NB4 (cell line): ENCODE measurements around the gene NEK1.

ENCODE experiments used
- MYC ChIP-seq: IDR thresholded peaks from 2 replicates; pipeline ENCODE4 v1.6.1; 2011; ENCODE audit warnings: low read depth, low read length
- POLR2A ChIP-seq: IDR thresholded peaks from 2 replicates; pipeline ENCODE4 v1.6.1; 2011; ENCODE audit warnings: mild to moderate bottlenecking; ENCODE audit not compliant: insufficient read length; ENCODE audit errors: extremely low read depth
- TF ChIP-seq, protein P1 (sequence below): IDR thresholded peaks from one replicate; pipeline ENCODE4 v1.5.1; 2012; ENCODE audit warnings: low read depth, low read length
- TF ChIP-seq, protein P2 (sequence below): IDR thresholded peaks from 2 replicates; pipeline ENCODE4 v1.6.1; 2011; ENCODE audit warnings: low read depth, low read length

DNA sequence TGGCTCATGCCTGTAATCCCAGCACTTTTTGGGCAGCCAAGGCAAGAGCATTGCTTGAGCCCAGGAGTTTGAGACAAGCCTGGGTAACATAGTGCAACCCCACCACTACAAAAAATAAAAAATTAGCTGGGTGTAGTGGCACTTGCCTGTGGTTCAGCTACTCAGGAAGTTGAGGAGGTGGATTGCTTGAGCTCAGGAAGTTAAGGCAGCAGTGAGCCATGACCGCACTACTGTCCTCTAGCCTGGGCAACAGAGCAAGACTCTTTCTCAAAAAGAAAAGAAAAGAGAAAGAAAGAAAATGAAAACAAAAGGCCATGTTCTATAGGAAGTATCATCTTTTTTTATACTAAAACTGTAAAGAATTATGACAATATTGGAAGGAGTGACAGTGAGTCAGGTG is 38.5 kb downstream of the NEK1 start:
- TF ChIP-seq POLR2A (no peak), MYC (no peak)
- TF ChIP-seq, protein P1, sequence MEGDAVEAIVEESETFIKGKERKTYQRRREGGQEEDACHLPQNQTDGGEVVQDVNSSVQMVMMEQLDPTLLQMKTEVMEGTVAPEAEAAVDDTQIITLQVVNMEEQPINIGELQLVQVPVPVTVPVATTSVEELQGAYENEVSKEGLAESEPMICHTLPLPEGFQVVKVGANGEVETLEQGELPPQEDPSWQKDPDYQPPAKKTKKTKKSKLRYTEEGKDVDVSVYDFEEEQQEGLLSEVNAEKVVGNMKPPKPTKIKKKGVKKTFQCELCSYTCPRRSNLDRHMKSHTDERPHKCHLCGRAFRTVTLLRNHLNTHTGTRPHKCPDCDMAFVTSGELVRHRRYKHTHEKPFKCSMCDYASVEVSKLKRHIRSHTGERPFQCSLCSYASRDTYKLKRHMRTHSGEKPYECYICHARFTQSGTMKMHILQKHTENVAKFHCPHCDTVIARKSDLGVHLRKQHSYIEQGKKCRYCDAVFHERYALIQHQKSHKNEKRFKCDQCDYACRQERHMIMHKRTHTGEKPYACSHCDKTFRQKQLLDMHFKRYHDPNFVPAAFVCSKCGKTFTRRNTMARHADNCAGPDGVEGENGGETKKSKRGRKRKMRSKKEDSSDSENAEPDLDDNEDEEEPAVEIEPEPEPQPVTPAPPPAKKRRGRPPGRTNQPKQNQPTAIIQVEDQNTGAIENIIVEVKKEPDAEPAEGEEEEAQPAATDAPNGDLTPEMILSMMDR = no peak
- TF ChIP-seq, protein P2, sequence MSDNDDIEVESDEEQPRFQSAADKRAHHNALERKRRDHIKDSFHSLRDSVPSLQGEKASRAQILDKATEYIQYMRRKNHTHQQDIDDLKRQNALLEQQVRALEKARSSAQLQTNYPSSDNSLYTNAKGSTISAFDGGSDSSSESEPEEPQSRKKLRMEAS = no peak
